Measurements from ENCODE around the gene PDE9A. TPM values are rescaled to one million over a fixed set of nuclear protein-coding genes. Genes with fewer than 3 reads are reported as not detected.

The PDE9A gene
- total RNA-seq, 4 donors from 2014 or later: 0.59 to 15.0 (median 6.9) TPM

GRCh38 chr21:42684109-42684916, 30.9 kb downstream of the PDE9A start:
- no peak for DNase-seq
- H3K4me3 ChIP-seq: no peak overlapping the region

GRCh38 chr21:42685036-42685435, 31.6 kb downstream of the PDE9A start:
- H3K4me1 ChIP-seq: no peaks in the 10 kb centered on the region
- no peaks in the 10 kb centered on the region for H3K27me3 ChIP-seq
- DNase-seq: no peak
- no peaks in the 10 kb centered on the region for H3K9me3 ChIP-seq
- no peak overlapping the region for H3K4me3 ChIP-seq
- H3K27ac ChIP-seq: no peak overlapping the region
- intact Hi-C loops (cut with DNase I; ENCODE audit: low total_unique reads): no loop called here
- no peaks in the 10 kb centered on the region for H3K36me3 ChIP-seq
- TF ChIP-seq POLR2A (IDR thresholded peaks at IDR 0.05): no peak
- TF ChIP-seq CTCF (IDR thresholded peaks at IDR 0.05): no peak

More at GRCh38 chr21:42684109-42684916, 30.9 kb downstream of the PDE9A start:
- TF ChIP-seq CTCF (IDR thresholded peaks at IDR 0.05) (no peak), POLR2A (IDR thresholded peaks at IDR 0.05) (no peak)
- intact Hi-C loops (cut with DNase I; ENCODE audit: low total_unique reads): no loop called here
- Histone ChIP-seq H3K36me3 (no peaks in the 10 kb centered on the region), H3K4me1 (no peaks in the 10 kb centered on the region), H3K9me3 (no peaks in the 10 kb centered on the region), H3K27me3 (no peaks in the 10 kb centered on the region), H3K27ac (no peak overlapping the region)

GRCh38 chr21:42685954-42686500, 32.6 kb downstream of the PDE9A start:
- intact Hi-C loops (cut with DNase I; ENCODE audit: low total_unique reads): no loop called here
- Histone ChIP-seq H3K27ac (no peak overlapping the region), H3K4me3 (no peak overlapping the region), H3K27me3 (no peaks in the 10 kb centered on the region), H3K4me1 (no peaks in the 10 kb centered on the region), H3K36me3 (no peaks in the 10 kb centered on the region), H3K9me3 (no peaks in the 10 kb centered on the region)
- no peak for DNase-seq
- no peak for TF ChIP-seq POLR2A (IDR thresholded peaks at IDR 0.05)
- TF ChIP-seq CTCF (IDR thresholded peaks at IDR 0.05): no peak

GRCh38 chr21:42687796-42688195, 34.4 kb downstream of the PDE9A start:
- TF ChIP-seq CTCF (IDR thresholded peaks at IDR 0.05): no peak
- H3K27me3 ChIP-seq: no peaks in the 10 kb centered on the region
- no peak overlapping the region for H3K27ac ChIP-seq
- H3K36me3 ChIP-seq: no peaks in the 10 kb centered on the region
- H3K9me3 ChIP-seq: no peaks in the 10 kb centered on the region
- H3K4me3 ChIP-seq: no peak overlapping the region
- intact Hi-C loops (cut with DNase I; ENCODE audit: low total_unique reads): no loop called here
- H3K4me1 ChIP-seq: no peaks in the 10 kb centered on the region
- no peak for DNase-seq

GRCh38 chr21:42688226-42688840, 34.9 kb downstream of the PDE9A start:
- Histone ChIP-seq H3K27ac (no peak overlapping the region), H3K9me3 (no peaks in the 10 kb centered on the region), H3K36me3 (no peaks in the 10 kb centered on the region), H3K27me3 (no peaks in the 10 kb centered on the region), H3K4me1 (no peaks in the 10 kb centered on the region), H3K4me3 (no peak overlapping the region)
- TF ChIP-seq POLR2A (IDR thresholded peaks at IDR 0.05): no peak
- TF ChIP-seq CTCF (IDR thresholded peaks at IDR 0.05): no peak
- intact Hi-C loops (cut with DNase I; ENCODE audit: low total_unique reads): no loop called here
- DNase-seq: no peak
